Heart left ventricle (tissue), 13 donors: Measurements from ENCODE around the gene CTNND2.

Experiments
- POLR2A ChIP-seq, 2 donors: fragments of 450-650 bp; IDR thresholded peaks; one replicate each; pipeline ENCODE4 v1.6.1; 2017; ENCODE audit warnings: antibody characterized with exemption in 2 of 2, mild to moderate bottlenecking in 2 of 2, moderate library complexity in 2 of 2
- TF ChIP-seq, protein P1 (sequence below), 12 donors: fragments of 200-600 bp; sonication (generic) in 4 of 12; IDR thresholded peaks; one replicate each; pipeline versions ENCODE4 v1.5.0 to v1.8.0; 2018 to 2022; ENCODE audit warnings: antibody characterized with exemption in 12 of 12, mild to moderate bottlenecking in 5 of 12
- donor health status: ischemic (EF 13 %, LVEDD 7.1; RV severe dilation, severe dysfunction).
- donor health status: DM: no; HTN: yes; CAD: no.
- donor health status: DM: no; HTN: no; CAD: no.
- donor health status: ischemic (EF 25% LVEDD 6.9; RV normal size, moderate dysfunction).
- donor health status: ischemic (EF 25% LVEDD 5.7; RV mildly dilated, moderate dysfunction).
- donor health status: ischemic (EF 35%, LVEDD 5.7; RV mildly dilated, moderate dysfunction).
- donor health status: nonischemic (EF 11% LVEDD 7.7; RV severe dilation, severe dysfunction).
- donor health status: DM: yes; HTN: yes; CAD: no.
- donor health status: PGD.
- donor health status: ischemic (EF 29% LVEDD 5.4; RV normal size, mild dysfunction).
- donor health status: nonischemic (EF 23%, LVEDD 6.1; RV moderate dilation, normal function).

DNA sequence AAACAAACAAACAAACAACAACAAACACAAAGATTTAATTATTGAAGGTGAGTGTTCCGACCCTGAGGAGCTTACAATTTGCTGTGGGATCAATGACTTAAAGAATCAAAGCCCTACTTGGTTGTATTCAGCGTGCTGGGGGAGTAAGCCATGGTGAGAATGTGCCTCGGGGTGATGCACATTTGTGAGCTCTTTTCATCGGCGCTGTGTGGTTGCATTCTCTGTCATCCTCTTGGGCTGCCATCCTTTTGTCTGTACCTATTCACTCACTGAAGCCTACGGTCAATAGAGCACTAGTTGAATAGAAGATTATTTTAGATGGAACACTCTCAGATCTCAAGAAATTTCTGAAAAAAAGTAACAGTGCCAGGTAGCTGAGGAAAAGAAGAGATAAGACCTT, 203.9 kb downstream of the CTNND2 start:
- TF ChIP-seq, protein P1, sequence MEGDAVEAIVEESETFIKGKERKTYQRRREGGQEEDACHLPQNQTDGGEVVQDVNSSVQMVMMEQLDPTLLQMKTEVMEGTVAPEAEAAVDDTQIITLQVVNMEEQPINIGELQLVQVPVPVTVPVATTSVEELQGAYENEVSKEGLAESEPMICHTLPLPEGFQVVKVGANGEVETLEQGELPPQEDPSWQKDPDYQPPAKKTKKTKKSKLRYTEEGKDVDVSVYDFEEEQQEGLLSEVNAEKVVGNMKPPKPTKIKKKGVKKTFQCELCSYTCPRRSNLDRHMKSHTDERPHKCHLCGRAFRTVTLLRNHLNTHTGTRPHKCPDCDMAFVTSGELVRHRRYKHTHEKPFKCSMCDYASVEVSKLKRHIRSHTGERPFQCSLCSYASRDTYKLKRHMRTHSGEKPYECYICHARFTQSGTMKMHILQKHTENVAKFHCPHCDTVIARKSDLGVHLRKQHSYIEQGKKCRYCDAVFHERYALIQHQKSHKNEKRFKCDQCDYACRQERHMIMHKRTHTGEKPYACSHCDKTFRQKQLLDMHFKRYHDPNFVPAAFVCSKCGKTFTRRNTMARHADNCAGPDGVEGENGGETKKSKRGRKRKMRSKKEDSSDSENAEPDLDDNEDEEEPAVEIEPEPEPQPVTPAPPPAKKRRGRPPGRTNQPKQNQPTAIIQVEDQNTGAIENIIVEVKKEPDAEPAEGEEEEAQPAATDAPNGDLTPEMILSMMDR (IDR thresholded peaks at IDR 0.05), result no peak
- TF ChIP-seq POLR2A (IDR thresholded peaks at IDR 0.05), result no peak
